HEK293 (cell line): ENCODE results near the gene COA8.
A peak's percentile ranks its signal among the peaks of the same experiment; 100 is the strongest.

Experiments
- BCL11B ChIP-seq: fragments of 450-650 bp; formaldehyde crosslinking; IDR thresholded peaks from 2 replicates; pipeline ENCODE4 v1.5.1; 2016; ENCODE audit warnings: low read depth, missing biosample characterization, missing genetic modification characterization
- GLI4 ChIP-seq: fragments of 450-650 bp; formaldehyde crosslinking; IDR thresholded peaks from 2 replicates; pipeline ENCODE4 v1.5.1; 2016; ENCODE audit warnings: missing biosample characterization, missing genetic modification characterization
- KLF8 ChIP-seq: fragments of 450-650 bp; formaldehyde crosslinking; IDR thresholded peaks from 2 replicates; pipeline ENCODE4 v1.5.1; 2016; ENCODE audit warnings: missing biosample characterization, missing genetic modification characterization
- OSR2 ChIP-seq: fragments of 450-650 bp; formaldehyde crosslinking; IDR thresholded peaks from 2 replicates; pipeline ENCODE4 v1.5.1; 2016; ENCODE audit warnings: missing biosample characterization, missing genetic modification characterization
- REPIN1 ChIP-seq: fragments of 450-650 bp; formaldehyde crosslinking; IDR thresholded peaks from 2 replicates; pipeline ENCODE4 v1.5.1; 2017; ENCODE audit warnings: missing biosample characterization, missing genetic modification characterization, low read depth
- ZFP69B ChIP-seq: fragments of 450-650 bp; formaldehyde crosslinking; IDR thresholded peaks from 2 replicates; pipeline ENCODE4 v1.5.1; 2016; ENCODE audit warnings: missing biosample characterization, missing genetic modification characterization
- ZIC2 ChIP-seq: fragments of 450-650 bp; formaldehyde crosslinking; IDR thresholded peaks from 2 replicates; pipeline ENCODE4 v1.5.1; 2016; ENCODE audit warnings: missing biosample characterization, missing genetic modification characterization
- ZNF112 ChIP-seq: fragments of 450-650 bp; formaldehyde crosslinking; IDR thresholded peaks from 2 replicates; pipeline ENCODE4 v1.5.0; 2017; ENCODE audit warnings: missing biosample characterization, missing genetic modification characterization
- ZNF239 ChIP-seq: fragments of 450-650 bp; formaldehyde crosslinking; IDR thresholded peaks from 2 replicates; pipeline ENCODE4 v1.5.1; 2016; ENCODE audit warnings: missing biosample characterization, missing genetic modification characterization
- ZNF248 ChIP-seq: fragments of 450-650 bp; formaldehyde crosslinking; IDR thresholded peaks from 2 replicates; pipeline ENCODE4 v1.5.1; 2017; ENCODE audit warnings: missing biosample characterization, missing genetic modification characterization
- ZNF292 ChIP-seq: fragments of 450-650 bp; formaldehyde crosslinking; IDR thresholded peaks from 2 replicates; pipeline ENCODE4 v1.5.1; 2016; ENCODE audit warnings: low read depth, missing biosample characterization, missing genetic modification characterization, borderline replicate concordance
- ZNF391 ChIP-seq: fragments of 450-650 bp; formaldehyde crosslinking; IDR thresholded peaks from 2 replicates; pipeline ENCODE4 v1.5.1; 2016; ENCODE audit warnings: low read depth, missing biosample characterization, missing genetic modification characterization, borderline replicate concordance
- ZNF404 ChIP-seq: fragments of 450-650 bp; formaldehyde crosslinking; IDR thresholded peaks from 2 replicates; pipeline ENCODE4 v1.5.1; 2017; ENCODE audit warnings: missing biosample characterization, missing genetic modification characterization
- ZNF530 ChIP-seq: fragments of 450-650 bp; formaldehyde crosslinking; IDR thresholded peaks from 2 replicates; pipeline ENCODE4 v1.5.1; 2016; ENCODE audit warnings: low read depth, missing biosample characterization, missing genetic modification characterization
- ZNF610 ChIP-seq: fragments of 450-650 bp; formaldehyde crosslinking; IDR thresholded peaks from 2 replicates; pipeline ENCODE4 v1.5.1; 2016; ENCODE audit warnings: missing biosample characterization, missing genetic modification characterization, borderline replicate concordance
- ZNF623 ChIP-seq: fragments of 450-650 bp; formaldehyde crosslinking; IDR thresholded peaks from 2 replicates; pipeline ENCODE4 v1.5.1; 2016; ENCODE audit warnings: missing biosample characterization, missing genetic modification characterization
- ZNF701 ChIP-seq: fragments of 450-650 bp; formaldehyde crosslinking; IDR thresholded peaks from 2 replicates; pipeline ENCODE4 v1.5.1; 2016; ENCODE audit warnings: missing biosample characterization, missing genetic modification characterization
- ZNF791 ChIP-seq: fragments of 450-650 bp; formaldehyde crosslinking; IDR thresholded peaks from 2 replicates; pipeline ENCODE4 v1.5.1; 2016; ENCODE audit warnings: missing biosample characterization, missing genetic modification characterization
- TF ChIP-seq, protein P1 (sequence below): fragments of 450-650 bp; formaldehyde crosslinking; optimal IDR thresholded peaks from 2 replicates; pipeline ENCODE3; 2016; ENCODE audit warnings: missing biosample characterization, mild to moderate bottlenecking, missing genetic modification characterization
- TF ChIP-seq, protein P2 (sequence below): fragments of 450-650 bp; formaldehyde crosslinking; IDR thresholded peaks from 2 replicates; pipeline ENCODE4 v1.5.1; 2016; ENCODE audit warnings: missing biosample characterization, missing genetic modification characterization
- TF ChIP-seq, protein P3 (sequence below): fragments of 450-650 bp; formaldehyde crosslinking; IDR thresholded peaks from 2 replicates; pipeline ENCODE4 v1.5.1; 2016; ENCODE audit warnings: missing biosample characterization, missing genetic modification characterization
- TF ChIP-seq, protein P4 (sequence below): fragments of 450-650 bp; formaldehyde crosslinking; IDR thresholded peaks from 2 replicates; pipeline ENCODE4 v1.5.1; 2016; ENCODE audit warnings: missing biosample characterization, missing genetic modification characterization
- TF ChIP-seq, protein P5 (sequence below): fragments of 450-650 bp; formaldehyde crosslinking; conservative IDR thresholded peaks from 2 replicates; pipeline ENCODE4 v1.5.1; 2016; ENCODE audit warnings: low read depth, missing biosample characterization, missing genetic modification characterization
- TF ChIP-seq, protein P6 (sequence below): fragments of 450-650 bp; formaldehyde crosslinking; IDR thresholded peaks from 2 replicates; pipeline ENCODE4 v1.5.1; 2017; ENCODE audit warnings: missing biosample characterization, missing genetic modification characterization
- TF ChIP-seq, protein P7 (sequence below): fragments of 450-650 bp; formaldehyde crosslinking; IDR thresholded peaks from 2 replicates; pipeline ENCODE4 v1.5.1; 2017; ENCODE audit warnings: missing biosample characterization, missing genetic modification characterization

COA8 gene

DNA sequence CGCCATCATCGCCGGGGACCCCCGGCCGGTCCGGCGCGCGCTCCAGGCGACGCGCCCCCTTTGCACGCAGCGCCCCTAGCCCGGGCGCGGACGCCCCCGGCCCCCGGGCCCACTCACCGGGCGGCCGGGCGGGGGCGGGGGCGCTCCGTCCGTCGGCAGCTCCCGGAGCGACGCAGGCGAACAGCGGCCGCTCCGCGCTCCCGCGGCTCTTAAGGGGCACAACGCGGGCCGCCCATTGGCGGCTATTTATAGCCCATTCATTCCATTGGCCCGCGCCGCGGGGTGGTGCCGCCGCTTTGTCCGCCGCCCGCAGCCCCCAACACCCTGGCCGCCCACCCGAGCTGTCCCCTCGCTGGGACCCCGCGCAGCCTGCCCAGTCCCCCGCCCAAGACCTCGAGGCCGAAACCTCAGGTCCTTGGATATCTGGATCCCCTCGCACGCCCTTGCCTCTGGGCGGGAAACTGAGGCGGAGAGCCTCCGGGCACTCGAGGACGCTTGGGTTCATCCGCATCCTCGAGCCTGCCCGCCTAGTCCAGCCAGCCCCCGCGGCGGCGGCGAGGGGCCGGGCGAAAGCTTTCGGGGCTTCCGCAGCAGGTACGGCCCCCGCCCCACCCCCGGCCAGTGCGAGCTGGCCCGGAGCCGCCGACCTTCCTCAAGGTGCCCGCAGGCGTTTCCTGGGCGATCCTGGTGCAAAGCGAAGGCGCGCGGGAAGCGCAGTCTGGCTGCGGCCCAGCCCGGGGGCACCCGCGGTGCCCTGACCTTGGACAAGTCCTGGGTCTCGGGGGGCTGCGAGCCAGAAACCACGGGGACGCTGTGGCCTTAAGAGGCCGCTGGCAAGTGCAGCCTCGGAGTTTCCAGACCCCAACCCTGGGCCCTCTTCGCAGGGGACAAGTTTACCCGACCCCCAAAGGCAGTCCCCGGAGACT, 39.8 kb upstream of the COA8 start, which contains the start of gene CKB (continued):
- TF ChIP-seq ZNF610 (tag by site-specific recombination) (no peak), ZNF530 (tag by site-specific recombination) (no peak), BCL11B (tag by site-specific recombination) (no peak; the same call in 1 of the 2 replicates), ZIC2 (tag by site-specific recombination) (no peak; the same call in none of the 2 replicates), ZNF292 (no peak), ZFP69B (tag by site-specific recombination) (no peak), ZNF701 (tag by site-specific recombination) (no peak), ZNF239 (tag by site-specific recombination) (no peak), REPIN1 (no peak), ZNF391 (tag by site-specific recombination) (peak; percentile 36; the same call in 1 of the 2 replicates), KLF8 (tag by site-specific recombination) (peak; percentile 80), OSR2 (tag by site-specific recombination) (no peak), ZNF404 (tag by site-specific recombination) (no peak), GLI4 (tag by site-specific recombination) (no peak), ZNF248 (tag by site-specific recombination) (no peak), ZNF112 (tag by site-specific recombination) (no peak), ZNF791 (tag by site-specific recombination) (no peak), ZNF623 (no peak)
- TF ChIP-seq, protein P1, sequence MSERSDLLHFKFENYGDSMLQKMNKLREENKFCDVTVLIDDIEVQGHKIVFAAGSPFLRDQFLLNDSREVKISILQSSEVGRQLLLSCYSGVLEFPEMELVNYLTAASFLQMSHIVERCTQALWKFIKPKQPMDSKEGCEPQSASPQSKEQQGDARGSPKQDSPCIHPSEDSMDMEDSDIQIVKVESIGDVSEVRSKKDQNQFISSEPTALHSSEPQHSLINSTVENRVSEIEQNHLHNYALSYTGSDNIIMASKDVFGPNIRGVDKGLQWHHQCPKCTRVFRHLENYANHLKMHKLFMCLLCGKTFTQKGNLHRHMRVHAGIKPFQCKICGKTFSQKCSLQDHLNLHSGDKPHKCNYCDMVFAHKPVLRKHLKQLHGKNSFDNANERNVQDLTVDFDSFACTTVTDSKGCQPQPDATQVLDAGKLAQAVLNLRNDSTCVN: peak; percentile 58
- TF ChIP-seq, protein P2, sequence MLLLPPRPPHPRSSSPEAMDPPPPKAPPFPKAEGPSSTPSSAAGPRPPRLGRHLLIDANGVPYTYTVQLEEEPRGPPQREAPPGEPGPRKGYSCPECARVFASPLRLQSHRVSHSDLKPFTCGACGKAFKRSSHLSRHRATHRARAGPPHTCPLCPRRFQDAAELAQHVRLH (tag by site-specific recombination): no peak
- TF ChIP-seq, protein P3, sequence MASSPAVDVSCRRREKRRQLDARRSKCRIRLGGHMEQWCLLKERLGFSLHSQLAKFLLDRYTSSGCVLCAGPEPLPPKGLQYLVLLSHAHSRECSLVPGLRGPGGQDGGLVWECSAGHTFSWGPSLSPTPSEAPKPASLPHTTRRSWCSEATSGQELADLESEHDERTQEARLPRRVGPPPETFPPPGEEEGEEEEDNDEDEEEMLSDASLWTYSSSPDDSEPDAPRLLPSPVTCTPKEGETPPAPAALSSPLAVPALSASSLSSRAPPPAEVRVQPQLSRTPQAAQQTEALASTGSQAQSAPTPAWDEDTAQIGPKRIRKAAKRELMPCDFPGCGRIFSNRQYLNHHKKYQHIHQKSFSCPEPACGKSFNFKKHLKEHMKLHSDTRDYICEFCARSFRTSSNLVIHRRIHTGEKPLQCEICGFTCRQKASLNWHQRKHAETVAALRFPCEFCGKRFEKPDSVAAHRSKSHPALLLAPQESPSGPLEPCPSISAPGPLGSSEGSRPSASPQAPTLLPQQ (tag by site-specific recombination): peak; percentile 56; the same call in 1 of the 2 replicates
- TF ChIP-seq, protein P4, sequence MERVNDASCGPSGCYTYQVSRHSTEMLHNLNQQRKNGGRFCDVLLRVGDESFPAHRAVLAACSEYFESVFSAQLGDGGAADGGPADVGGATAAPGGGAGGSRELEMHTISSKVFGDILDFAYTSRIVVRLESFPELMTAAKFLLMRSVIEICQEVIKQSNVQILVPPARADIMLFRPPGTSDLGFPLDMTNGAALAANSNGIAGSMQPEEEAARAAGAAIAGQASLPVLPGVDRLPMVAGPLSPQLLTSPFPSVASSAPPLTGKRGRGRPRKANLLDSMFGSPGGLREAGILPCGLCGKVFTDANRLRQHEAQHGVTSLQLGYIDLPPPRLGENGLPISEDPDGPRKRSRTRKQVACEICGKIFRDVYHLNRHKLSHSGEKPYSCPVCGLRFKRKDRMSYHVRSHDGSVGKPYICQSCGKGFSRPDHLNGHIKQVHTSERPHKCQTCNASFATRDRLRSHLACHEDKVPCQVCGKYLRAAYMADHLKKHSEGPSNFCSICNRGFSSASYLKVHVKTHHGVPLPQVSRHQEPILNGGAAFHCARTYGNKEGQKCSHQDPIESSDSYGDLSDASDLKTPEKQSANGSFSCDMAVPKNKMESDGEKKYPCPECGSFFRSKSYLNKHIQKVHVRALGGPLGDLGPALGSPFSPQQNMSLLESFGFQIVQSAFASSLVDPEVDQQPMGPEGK: peak; percentile 96
- TF ChIP-seq, protein P5, sequence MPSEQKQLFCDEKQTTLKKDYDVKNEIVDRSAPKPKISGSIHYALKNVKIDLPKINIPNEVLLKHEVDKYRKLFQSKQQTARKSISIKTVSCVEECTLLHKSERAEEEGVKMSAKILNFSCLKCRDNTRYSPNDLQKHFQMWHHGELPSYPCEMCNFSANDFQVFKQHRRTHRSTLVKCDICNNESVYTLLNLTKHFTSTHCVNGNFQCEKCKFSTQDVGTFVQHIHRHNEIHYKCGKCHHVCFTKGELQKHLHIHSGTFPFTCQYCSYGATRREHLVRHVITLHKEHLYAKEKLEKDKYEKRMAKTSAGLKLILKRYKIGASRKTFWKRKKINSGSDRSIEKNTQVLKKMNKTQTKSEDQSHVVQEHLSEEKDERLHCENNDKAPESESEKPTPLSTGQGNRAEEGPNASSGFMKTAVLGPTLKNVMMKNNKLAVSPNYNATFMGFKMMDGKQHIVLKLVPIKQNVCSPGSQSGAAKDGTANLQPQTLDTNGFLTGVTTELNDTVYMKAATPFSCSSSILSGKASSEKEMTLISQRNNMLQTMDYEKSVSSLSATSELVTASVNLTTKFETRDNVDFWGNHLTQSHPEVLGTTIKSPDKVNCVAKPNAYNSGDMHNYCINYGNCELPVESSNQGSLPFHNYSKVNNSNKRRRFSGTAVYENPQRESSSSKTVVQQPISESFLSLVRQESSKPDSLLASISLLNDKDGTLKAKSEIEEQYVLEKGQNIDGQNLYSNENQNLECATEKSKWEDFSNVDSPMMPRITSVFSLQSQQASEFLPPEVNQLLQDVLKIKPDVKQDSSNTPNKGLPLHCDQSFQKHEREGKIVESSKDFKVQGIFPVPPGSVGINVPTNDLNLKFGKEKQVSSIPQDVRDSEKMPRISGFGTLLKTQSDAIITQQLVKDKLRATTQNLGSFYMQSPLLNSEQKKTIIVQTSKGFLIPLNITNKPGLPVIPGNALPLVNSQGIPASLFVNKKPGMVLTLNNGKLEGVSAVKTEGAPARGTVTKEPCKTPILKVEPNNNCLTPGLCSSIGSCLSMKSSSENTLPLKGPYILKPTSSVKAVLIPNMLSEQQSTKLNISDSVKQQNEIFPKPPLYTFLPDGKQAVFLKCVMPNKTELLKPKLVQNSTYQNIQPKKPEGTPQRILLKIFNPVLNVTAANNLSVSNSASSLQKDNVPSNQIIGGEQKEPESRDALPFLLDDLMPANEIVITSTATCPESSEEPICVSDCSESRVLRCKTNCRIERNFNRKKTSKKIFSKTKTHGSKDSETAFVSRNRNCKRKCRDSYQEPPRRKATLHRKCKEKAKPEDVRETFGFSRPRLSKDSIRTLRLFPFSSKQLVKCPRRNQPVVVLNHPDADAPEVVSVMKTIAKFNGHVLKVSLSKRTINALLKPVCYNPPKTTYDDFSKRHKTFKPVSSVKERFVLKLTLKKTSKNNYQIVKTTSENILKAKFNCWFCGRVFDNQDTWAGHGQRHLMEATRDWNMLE (tag by site-specific recombination): no peak
- TF ChIP-seq, protein P6, sequence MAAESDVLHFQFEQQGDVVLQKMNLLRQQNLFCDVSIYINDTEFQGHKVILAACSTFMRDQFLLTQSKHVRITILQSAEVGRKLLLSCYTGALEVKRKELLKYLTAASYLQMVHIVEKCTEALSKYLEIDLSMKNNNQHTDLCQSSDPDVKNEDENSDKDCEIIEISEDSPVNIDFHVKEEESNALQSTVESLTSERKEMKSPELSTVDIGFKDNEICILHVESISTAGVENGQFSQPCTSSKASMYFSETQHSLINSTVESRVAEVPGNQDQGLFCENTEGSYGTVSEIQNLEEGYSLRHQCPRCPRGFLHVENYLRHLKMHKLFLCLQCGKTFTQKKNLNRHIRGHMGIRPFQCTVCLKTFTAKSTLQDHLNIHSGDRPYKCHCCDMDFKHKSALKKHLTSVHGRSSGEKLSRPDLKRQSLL: no peak
- TF ChIP-seq, protein P7, sequence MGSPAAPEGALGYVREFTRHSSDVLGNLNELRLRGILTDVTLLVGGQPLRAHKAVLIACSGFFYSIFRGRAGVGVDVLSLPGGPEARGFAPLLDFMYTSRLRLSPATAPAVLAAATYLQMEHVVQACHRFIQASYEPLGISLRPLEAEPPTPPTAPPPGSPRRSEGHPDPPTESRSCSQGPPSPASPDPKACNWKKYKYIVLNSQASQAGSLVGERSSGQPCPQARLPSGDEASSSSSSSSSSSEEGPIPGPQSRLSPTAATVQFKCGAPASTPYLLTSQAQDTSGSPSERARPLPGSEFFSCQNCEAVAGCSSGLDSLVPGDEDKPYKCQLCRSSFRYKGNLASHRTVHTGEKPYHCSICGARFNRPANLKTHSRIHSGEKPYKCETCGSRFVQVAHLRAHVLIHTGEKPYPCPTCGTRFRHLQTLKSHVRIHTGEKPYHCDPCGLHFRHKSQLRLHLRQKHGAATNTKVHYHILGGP (tag by site-specific recombination): no peak
